Stimulated activated CD8-positive, alpha-beta memory T cell treated with anti-CD3 and anti-CD28 coated beads, Interleukin-12 subunit alpha, Interleukin-12 subunit beta, amount 100 ng/mL, for 4 hours (primary cell): ENCODE measurements around the gene PDK2.

Source experiments
- DNase-seq: peaks from one replicate; pipeline ENCODE4 v3.0.0-alpha.2; 2020; ENCODE audit warnings: low read depth

The PDK2 gene

DNA sequence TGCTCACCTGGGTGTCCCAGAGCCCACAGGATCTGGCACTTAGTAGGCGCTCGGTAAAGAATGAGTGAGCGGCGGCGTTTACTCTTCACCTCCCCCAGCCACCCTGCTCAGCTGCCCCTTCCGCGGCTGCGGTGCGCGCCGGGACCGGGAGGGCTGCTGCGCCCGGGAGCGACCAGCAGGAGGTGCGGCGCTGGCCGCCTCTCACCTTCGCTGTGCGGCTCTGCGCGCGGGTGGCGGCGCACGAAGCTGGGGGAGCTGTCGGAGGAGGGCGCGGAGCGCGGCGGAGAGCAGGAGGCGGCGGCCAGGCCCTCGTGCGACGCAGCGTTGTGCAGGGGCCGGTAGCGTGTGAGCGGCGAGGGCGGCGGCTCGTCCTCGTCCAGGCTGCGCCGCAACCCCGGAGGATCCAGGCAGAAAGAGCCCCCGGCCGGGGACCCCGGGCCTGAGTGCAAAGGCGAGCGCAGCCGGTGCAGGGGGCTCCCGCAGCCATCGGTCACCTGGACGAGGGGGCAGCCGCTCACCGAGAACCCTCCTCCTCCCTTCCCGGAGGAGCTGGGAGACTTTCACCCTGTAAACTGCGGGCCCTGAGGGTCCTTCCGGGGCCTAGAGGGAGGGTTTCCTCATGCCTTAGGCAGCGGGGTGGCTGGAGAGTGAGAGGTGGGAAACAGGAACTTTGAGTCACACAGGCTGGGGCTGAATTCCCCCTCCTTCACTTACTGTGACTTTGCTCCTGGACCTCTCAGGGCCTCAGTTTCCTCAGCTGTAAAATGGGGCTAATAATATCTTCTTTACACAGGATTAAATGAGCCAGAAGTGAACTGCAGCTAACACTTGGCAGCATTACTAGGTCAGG is 22.3 kb downstream of the PDK2 start:
- peak; percentile 48 for DNase-seq

DNA sequence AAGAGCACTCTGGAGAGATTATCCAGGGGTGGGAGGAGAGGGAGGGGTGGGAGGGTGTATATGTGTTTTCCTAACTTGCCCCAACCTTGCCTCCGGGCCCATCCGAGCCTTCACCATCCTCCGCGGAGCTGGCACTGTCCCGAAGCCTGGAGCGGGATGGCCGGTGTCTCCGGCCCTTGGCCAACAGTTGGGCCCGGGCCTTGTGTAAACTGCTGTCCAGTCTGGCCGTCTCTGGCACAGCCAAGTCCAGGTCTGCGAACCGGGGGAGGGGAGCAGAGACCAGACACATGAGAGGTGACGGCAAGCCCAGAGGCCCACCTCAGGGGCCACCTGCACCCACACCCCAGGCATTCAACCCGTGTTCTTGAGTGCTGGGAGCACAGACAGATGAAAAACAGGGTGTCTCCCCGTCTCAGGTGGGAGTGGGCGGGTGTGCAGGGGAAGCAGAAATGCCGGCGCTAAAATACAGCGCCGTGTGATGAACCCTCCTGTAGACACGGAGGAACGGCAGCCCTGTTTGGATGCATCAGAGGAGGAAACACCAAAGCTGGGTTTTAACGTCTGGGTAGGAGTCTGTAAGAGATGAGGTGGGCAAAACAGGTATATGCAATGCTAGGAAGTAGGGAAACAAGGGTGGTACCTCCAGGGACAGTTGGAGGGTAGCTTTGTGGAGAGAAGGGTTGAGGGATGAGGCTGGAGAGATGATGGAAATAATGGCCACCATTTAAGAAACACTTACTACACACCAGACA is 23.1 kb downstream of the PDK2 start:
- no peak for DNase-seq

DNA sequence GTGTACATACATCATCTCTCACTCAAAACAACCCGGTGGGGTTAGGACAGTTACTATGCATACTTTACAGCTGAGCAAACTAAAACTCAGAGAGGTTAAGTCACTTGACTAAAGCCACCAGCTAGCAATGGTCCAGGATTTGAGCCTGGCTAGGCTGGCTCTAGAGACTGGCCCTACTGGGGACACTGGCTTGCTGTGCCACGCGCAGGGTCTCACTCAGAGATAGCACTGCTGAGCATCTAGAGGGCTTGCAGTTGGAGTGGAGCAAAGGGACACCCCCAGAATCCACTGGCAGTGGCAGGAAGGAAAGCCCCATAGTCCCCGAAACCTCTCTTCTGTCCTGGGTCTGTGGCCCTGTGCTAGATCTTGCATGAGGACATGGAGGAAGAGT is 23.7 kb downstream of the PDK2 start:
- no peak for DNase-seq

DNA sequence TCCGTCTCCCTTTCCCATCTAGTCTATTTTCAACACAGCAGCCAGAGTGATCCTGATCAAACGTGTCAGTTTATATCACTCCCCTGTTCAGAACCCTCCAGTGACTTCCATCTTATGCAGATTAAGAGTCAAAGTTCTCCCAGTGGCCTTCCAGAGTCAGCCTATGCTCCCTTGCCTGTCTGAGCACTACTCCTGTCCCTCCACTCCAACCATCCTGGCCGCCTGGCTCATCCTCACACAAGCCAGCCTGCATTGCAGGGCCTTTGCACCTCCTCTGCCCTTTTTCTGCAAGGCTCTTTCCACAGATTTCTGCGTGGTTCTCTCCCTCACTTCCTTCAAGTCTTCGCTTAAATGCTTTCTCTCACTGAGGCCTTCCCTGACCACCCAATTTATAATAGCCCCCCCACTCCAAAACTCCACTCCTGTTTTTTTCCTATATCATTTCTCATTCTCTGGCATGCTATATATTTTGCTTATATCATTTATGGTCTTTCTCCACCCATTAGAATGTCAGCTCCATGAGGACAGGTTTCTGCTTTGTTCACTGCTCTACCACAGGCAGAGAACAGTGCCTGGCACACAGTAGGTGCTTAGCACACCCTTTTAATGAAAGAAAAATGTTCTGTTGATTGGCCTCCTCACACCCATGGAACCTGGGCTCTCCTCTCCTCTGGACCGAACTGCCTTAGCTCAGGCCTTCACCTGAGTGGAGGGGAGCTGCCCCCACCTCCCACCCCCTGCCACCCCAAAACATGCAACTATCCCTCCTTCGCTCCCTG is 25.5 kb downstream of the PDK2 start:
- no peak for DNase-seq

DNA sequence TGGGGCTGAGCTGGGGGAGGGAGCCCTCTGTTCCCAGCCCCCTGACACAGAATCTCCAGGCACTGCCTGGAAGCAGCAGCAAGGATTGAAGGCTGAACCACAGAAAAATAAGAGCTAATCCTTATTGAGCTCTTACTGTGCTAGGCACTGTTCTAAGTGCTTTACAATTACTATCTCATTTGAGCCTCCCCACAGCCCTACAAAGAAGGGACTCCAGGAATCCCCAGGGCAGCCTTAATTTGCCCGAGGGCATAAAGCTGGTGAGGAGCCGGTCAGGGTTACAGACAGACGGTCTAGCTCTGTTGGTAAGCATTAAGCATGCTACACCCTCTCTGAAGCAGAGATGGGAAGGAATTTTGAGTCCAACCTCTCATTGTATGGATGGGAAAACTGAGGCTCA is 27.8 kb downstream of the PDK2 start:
- no peak for DNase-seq

DNA sequence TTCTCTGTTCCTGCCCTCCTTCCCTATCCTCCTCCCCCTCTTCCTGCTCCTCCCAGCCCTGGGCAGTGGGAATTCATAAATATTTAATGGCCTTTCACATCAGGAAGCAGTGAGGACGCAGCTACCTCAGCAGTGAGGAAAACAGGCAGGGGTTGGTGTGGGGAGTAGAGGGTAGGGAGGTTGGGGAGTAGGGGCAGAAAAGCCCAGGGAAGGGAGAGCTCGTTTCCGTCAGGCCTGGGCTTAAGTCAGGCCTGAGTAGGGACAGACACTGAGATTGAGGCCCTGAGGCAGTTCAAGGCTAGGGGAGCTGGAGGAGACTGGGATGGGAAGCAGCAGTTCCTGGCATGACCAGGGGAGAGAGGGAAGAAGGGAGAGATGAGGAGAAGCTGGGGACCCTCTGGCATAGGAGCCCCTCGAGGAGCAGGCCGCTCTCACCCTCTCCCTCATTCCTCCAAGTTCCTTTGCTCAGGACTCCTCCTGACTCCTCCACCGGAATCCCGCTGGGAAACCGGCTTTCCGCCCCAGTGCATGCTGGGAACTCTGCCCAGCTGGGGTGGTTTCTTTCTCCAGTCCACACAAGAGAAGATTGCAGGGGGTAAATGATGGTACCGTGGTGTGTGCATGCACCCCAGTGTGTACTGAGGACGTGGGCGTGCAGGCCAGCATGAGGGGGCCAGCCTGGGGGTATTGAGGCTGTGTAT is 28.6 kb downstream of the PDK2 start:
- no peak for DNase-seq

- no peak for DNase-seq
These were observed 30.4 kb downstream of the PDK2 start for GRCh38 chr17:50125420-50125997.

DNA sequence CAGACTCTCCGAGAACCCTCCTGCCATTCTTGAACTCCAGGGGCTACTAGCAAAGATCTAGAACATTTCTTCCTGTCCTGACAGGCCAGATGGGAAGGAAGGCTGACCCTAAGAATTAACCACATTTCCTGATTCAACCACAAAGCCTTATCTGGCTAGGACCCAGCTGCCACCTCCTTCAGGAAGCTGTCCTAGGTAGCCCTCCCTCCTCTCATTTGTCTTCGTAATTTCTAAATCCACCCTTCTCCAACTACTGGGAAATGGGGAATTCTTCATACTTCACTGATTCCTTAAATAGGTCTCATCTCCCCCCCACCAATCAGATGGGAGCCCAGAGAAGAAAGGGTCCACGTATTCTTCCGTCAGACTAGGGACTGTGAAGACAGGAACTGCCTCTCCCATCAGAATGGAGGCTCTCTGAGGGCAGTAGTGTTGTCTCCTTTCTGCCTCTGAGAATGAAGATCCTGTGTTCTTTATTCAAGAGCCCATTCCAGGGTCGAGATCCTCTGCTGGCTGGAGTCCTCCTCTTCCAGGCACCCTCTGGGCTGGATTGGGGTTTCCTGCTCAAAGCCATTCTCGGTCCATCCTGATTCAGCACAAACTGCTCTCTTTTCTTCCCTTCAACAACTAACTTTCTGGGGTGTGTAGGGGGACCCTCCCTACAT is 32.7 kb downstream of the PDK2 start:
- DNase-seq: no peak

- DNase-seq: no peak
These were observed 33.5 kb downstream of the PDK2 start for GRCh38 chr17:50128441-50129352.

GRCh38 chr17:50129353-50129727 is 34.2 kb downstream of the PDK2 start:
- DNase-seq: no peak

DNA sequence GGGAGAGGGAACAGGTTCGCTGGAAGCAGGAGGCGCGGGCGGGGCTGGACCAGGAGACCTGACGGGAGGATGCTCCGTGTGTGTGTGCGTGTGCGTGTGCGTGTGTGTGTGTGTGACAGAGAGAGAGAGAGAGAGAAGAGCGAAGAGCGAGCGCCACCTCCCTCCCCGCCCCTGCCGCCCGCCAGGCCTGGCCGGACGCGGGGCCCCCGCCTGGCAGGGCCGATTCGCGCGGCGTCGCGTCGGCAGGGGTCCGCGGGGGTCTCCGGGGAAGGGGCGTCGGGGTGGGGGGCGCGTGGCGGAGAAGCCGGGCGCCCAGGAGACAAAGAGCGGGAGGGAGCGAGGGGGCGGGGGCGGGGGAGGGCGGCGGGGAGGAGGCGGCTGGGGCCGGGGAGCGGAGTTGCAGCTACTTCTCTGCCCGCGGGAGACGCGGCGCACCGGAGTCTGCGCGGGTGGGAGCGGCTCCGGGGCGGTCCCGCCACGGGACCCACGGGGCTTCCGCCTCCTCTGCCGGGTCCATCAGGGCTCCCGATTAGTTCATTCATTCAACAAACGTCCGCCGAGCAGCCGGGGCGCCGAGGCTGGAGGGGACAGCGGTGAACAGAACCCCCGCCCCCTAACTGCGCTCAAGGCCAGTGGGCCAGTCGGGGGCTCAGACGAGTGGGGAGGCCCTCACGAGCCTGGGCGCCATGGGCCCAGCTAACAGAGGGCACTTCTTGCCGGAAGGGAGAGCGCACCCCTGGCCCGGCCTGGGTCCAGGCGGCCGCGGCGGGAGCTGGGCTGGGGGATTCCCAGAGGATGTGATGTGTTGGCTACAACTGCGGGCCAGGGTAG is 34.8 kb downstream of the PDK2 start, which contains the start of gene SAMD14:
Gene SAMD14 (minus strand): TSS at position 433 of the 831 bp plus-strand sequence. CDS start 5,201 bp downstream, outside the sequence.
- DNase-seq: no peak

DNA sequence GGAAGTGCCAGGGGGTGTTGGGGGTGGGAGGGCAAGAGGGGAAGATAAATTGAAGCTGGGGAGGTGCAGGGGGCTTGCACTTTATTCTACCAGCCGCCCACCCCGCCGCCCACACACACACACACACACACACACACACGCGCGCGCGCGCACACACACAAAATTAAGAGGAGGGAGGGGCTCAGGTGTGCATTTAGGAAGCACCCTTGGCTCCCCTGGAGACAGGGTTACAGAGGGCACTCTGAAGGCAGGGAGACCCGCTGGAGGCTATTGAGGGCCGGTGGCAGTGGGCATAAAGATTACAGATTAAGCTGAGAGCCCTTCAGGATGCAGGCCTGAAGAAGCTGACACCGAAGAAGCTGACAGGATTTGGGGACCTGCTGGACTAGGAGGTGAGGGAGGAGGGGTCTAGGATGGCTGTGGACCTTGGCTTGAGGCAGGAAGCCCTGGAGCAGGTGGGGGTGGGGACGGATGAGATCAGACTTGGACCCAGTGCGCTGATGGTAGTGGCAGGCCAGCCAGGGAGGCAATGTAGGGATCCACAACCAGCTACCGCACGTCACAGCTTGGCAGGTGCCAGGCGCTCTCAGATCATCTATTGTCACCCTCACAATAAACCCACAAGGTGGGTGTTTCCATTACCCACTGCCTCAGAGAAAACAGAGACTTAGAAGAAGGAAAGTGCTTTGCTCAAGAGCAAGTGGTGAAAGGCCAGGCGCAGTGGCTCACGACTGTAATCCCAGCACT is 35.6 kb downstream of the PDK2 start:
- DNase-seq: no peak

DNA sequence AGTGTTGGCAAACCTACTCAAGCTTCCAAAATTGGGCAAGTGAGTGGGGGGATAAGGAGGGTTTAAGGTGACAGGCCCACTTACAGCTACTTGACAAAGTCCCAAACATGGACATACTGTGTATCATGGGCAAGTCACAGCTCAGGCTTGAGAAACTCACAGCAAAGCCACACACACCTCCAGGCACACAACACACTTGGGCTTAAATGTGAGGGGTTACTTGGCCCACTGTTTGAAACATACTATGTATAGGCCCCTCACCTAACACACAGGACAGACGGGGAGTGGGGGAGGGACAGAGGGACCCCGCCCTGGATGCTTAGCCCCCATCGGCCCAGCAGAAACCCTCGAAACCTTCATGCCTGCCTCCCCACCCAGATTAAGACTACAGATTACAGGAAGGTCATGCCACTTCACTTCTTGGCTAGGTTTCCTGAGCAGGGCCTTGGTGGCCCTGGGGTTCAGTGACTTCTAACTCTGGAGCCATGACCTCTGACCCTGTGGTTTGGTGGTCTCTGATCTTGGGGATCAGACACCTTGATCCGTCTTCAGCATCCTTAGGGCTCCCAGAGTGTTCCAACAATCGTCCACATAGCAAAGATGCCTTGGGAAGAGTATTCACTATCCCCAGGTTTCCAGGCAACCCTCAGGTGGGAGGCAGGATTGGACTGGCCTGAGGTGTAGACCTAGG is 37.1 kb downstream of the PDK2 start:
- DNase-seq: no peak

- no peak for DNase-seq
These were observed 38.0 kb downstream of the PDK2 start for GRCh38 chr17:50133028-50133768.

- DNase-seq: no peak
These were observed 38.6 kb downstream of the PDK2 start for GRCh38 chr17:50133769-50134099.

DNA sequence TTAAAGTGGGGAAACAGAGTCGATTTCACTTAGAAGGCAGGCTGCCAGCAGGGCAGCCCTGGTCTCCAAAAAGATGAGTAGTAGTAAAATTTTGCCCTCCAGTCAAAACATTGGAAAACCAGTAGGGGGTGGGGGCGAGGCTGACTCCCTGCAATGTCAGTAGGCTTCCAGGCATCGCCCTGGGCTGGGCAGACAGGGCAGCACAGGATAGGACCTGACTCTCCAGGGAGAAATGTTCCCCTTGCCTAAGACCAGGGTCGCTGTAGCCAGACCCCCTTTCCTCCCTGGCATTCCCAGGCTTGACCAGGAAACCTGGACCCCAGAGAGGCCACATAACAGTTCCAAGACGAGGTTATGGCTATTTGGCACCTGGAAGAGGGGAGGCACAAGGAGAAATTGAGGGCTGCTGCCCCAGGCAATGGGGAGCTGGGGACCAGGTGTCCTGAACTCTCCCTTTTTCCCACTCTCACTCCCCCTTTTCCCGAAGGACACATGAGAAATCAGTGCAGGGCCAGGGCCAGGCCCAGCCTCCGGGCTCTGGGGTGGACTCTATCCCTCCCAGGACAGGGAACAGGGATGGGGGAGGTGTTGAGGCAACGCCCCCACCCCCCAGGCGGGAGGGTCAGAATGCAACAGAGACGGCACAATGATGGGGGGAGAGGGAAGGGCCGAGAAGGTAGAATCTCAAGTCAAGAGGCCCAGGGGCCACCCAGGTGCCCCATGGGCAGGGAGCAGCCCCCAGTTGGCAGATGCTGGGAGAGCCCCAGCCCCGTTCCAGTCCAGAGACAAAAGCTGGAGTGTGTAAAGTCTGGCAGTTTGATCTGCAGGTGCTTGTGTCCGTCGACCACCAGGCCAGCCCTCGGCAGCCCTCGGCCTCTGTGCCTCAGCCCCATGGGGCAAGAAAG is 39.3 kb downstream of the PDK2 start:
- DNase-seq: no peak
